Suppressor macrophage (primary cell): ENCODE data around the gene ZNHIT2.

ENCODE experiments used
- DNase-seq, 4 experiments: peaks; one replicate each; pipeline ENCODE4 v3.0.0-alpha.2; 2020 to 2022

Gene ZNHIT2

GRCh38 chr11:65102142-65103095, 15.1 kb downstream of the ZNHIT2 start:
- DNase-seq: no peak

GRCh38 chr11:65100674-65101350, 16.7 kb downstream of the ZNHIT2 start:
- no peak for DNase-seq

- no peak for DNase-seq
Observed at GRCh38 chr11:65096926-65097325, 20.6 kb downstream of the ZNHIT2 start.

- peak; percentile 90 to 94 (median 93) for DNase-seq
Observed at GRCh38 chr11:65095974-65096806, 21.3 kb downstream of the ZNHIT2 start, which contains the start of gene VPS51. TSS of gene VPS51 (plus strand) at chr11:65096214. CDS start at chr11:65096251, 37 bp downstream.

GRCh38 chr11:65095427-65095826, 22.1 kb downstream of the ZNHIT2 start:
- no peak for DNase-seq

GRCh38 chr11:65090628-65091027, 26.9 kb downstream of the ZNHIT2 start:
- no peak for DNase-seq

- no peak for DNase-seq
Observed at GRCh38 chr11:65089621-65090020, 27.9 kb downstream of the ZNHIT2 start.

GRCh38 chr11:65087827-65088226, 29.7 kb downstream of the ZNHIT2 start:
- no peak for DNase-seq

GRCh38 chr11:65087216-65087615, 30.3 kb downstream of the ZNHIT2 start:
- DNase-seq: no peak

- DNase-seq: no peak
Observed at GRCh38 chr11:65086809-65087208, 30.7 kb downstream of the ZNHIT2 start.

GRCh38 chr11:65085446-65085845, 32.1 kb downstream of the ZNHIT2 start:
- DNase-seq: peak; percentile 40 to 78 (median 62)

GRCh38 chr11:65084598-65085375, 32.7 kb downstream of the ZNHIT2 start:
- DNase-seq: no peak

GRCh38 chr11:65083834-65084597, 33.5 kb downstream of the ZNHIT2 start, which contains the start of the genes CDCA5 and ZFPL1:
TSS of gene CDCA5 (minus strand) at chr11:65084040. CDS start at chr11:65083978, 62 bp downstream.
TSS of gene ZFPL1 (plus strand) at chr11:65084222. CDS start at chr11:65084699, 477 bp downstream.
- DNase-seq: peak; percentile 98 to 99 (median 98)

- no peak for DNase-seq
Observed at GRCh38 chr11:65083134-65083833, 34.2 kb downstream of the ZNHIT2 start.

GRCh38 chr11:65078786-65079342, 38.6 kb downstream of the ZNHIT2 start:
- DNase-seq: no peak

- peak; percentile 58 to 77 (median 67) for DNase-seq
Observed at GRCh38 chr11:65078151-65078550, 39.4 kb downstream of the ZNHIT2 start.

GRCh38 chr11:65077451-65077850, 40.0 kb downstream of the ZNHIT2 start:
- DNase-seq: peak; percentile 23 to 60 (median 58)

GRCh38 chr11:65072631-65072966, 44.9 kb downstream of the ZNHIT2 start:
- no peak for DNase-seq

GRCh38 chr11:65071907-65072630, 45.4 kb downstream of the ZNHIT2 start:
- peak in 2 of 4 experiments; percentile 28 to 35 for DNase-seq
